Left colon (tissue), 2 donors: ENCODE measurements around the gene STAT3. TPM values are rescaled to one million over a fixed set of nuclear protein-coding genes. Genes with fewer than 3 reads are reported as not detected.
"Not testable (repeated sequence)": the region's sequence is repeated elsewhere in the genome, so short reads cannot be mapped to it uniquely, and the experiment has no call there.

ENCODE experiments used
- ATAC-seq: fragments of 200-7000 bp; cut with Tn5 transposase; one replicate; pipeline ENCODE4 v1.9.1; 2020; ENCODE audit warnings: mild to moderate bottlenecking, moderate library complexity
- DNase-seq, 2 donors: peaks; one replicate each; pipeline ENCODE4 v3.0.0-alpha.2; 2020
- intact Hi-C, 2 donors: fragments of 100-400 bp; cut with DNase I in 1 of 2; cut with micrococcal nuclease in 1 of 2; formaldehyde crosslinking; loops; one replicate each; pipeline versions ENCODE4 v1.11.2 to v1.14.0; 2022; cut with DNase I, micrococcal nuclease
- long read RNA-seq: library from polyadenylated mRNA; unstranded; transcript quantifications from one replicate; pipeline ENCODE4 v2.0.0, GENCODE V29; 2021
- total RNA-seq, 2 donors: library from RNA; stranded (reverse); fragmentation: NEBNext Ultra II Directional; extraction: Animal tissue kit (Norgen Biotek cat#: 25700); gene quantifications; one replicate each; pipeline ENCODE4 v1.2.1, GENCODE V29; 2021
- donor health status: DM: no; HTN: no; CAD: no.
- donor health status: DM: yes; HTN: yes; CAD: no.

STAT3 gene
- total RNA-seq = 100 to 1,000 TPM; 150 to 212 TPM
- long read RNA-seq, full-length matches to known transcripts = 76 of 223 reads
- long read RNA-seq, partial matches to known transcripts = 56 of 223 reads
- long read RNA-seq, other reads (novel, unspliced or antisense) = 91 of 223 reads

- peak; percentile 100 for DNase-seq
- intact Hi-C loops = no loop called here
- peak; percentile 90 for ATAC-seq
Measured at GRCh38 chr17:42388381-42389134, at the start of gene STAT3. STAT3 (minus strand) TSS chr17:42388442; CDS start chr17:42348516, 39,926 bp downstream.

- intact Hi-C loops = no loop called here
- DNase-seq (no peak), ATAC-seq (no peak)
Measured at GRCh38 chr17:42436391-42436790, 48.1 kb upstream of the STAT3 start.

- intact Hi-C loops = no loop called here
- peak; percentile 57 for ATAC-seq
- no peak for DNase-seq
Measured at GRCh38 chr17:42431758-42432161, 43.5 kb upstream of the STAT3 start.

GRCh38 chr17:42429726-42430447, 41.6 kb upstream of the STAT3 start:
- intact Hi-C loops = loop anchor here (5.0 to 10.0 kb wide), 2 partner anchors 87 to 95 kb away; no protein-coding TSS in a partner anchor
- DNase-seq (no peak), ATAC-seq (no peak)

GRCh38 chr17:42428141-42428944, 40.1 kb upstream of the STAT3 start:
- ATAC-seq = peak; percentile 87
- DNase-seq = peak; percentile 50 to 62
- intact Hi-C loops = loop anchor here (5.0 to 10.0 kb wide), 2 partner anchors 89 to 96 kb away; no protein-coding TSS in a partner anchor

GRCh38 chr17:42424991-42425610, 36.9 kb upstream of the STAT3 start:
- DNase-seq (no peak), ATAC-seq (no peak)
- intact Hi-C loops = loop anchor here (5.0 to 10.0 kb wide), 2 partner anchors 92 to 100 kb away; no protein-coding TSS in a partner anchor

GRCh38 chr17:42423766-42424165, 35.5 kb upstream of the STAT3 start:
- ATAC-seq = no peak
- DNase-seq = no peak
- intact Hi-C loops = loop anchor here in 1 of 2 donors (10.0 kb wide), 1 partner anchor 101 kb away; no protein-coding TSS in a partner anchor

GRCh38 chr17:42422958-42423712, 34.9 kb upstream of the STAT3 start, which contains the start of gene CAVIN1:
CAVIN1 (minus strand) TSS chr17:42423256; CDS start chr17:42423097, 159 bp downstream.
- DNase-seq = peak; percentile 88 to 93
- intact Hi-C loops = loop anchor here in 1 of 2 donors (10.0 kb wide), 1 partner anchor 102 kb away; no protein-coding TSS in a partner anchor
- peak; percentile 81 for ATAC-seq

- ATAC-seq (peak; percentile 66), DNase-seq (peak; percentile 33 to 47)
- intact Hi-C loops = loop anchor here in 1 of 2 donors (10.0 kb wide), 1 partner anchor 102 kb away; no protein-coding TSS in a partner anchor
Measured at GRCh38 chr17:42422412-42422957, 34.2 kb upstream of the STAT3 start.

- DNase-seq (peak in 1 of 2 donors; percentile 35), ATAC-seq (peak; percentile 17)
Measured at GRCh38 chr17:42421507-42422338, 33.5 kb upstream of the STAT3 start.

GRCh38 chr17:42421136-42421506, 32.9 kb upstream of the STAT3 start:
- DNase-seq (no peak), ATAC-seq (no peak)
- intact Hi-C loops = loop anchor here in 1 of 2 donors (10.0 kb wide), 1 partner anchor 104 kb away; no protein-coding TSS in a partner anchor

More at GRCh38 chr17:42421507-42422338, 33.5 kb upstream of the STAT3 start:
- intact Hi-C loops = loop anchor here in 1 of 2 donors (10.0 kb wide), 1 partner anchor 103 kb away; no protein-coding TSS in a partner anchor

- DNase-seq, ATAC-seq, intact Hi-C loops: not testable (repeated sequence)
Measured at GRCh38 chr17:42417981-42418380, 29.7 kb upstream of the STAT3 start.

- ATAC-seq = no peak
- no peak for DNase-seq
- intact Hi-C loops = no loop called here
Measured at GRCh38 chr17:42414704-42415409, 26.6 kb upstream of the STAT3 start.

GRCh38 chr17:42413464-42414040, 25.3 kb upstream of the STAT3 start:
- DNase-seq (peak in 1 of 2 donors; percentile 7), ATAC-seq (no peak)
- intact Hi-C loops = no loop called here
